Sigmoid colon (tissue), 4 donors: ENCODE data around the gene TTC8.

Experiments
- EP300 ChIP-seq, 4 donors: sonication (generic); formaldehyde crosslinking; IDR thresholded peaks; one replicate each; pipeline ENCODE4 v1.6.1; 2017; ENCODE audit warnings: antibody characterized with exemption in 4 of 4
- POLR2A ChIP-seq, 2 donors: fragments of 450-650 bp; IDR thresholded peaks; one replicate each; pipeline ENCODE4 v1.6.1; 2016; ENCODE audit warnings: antibody characterized with exemption in 2 of 2, mild to moderate bottlenecking in 2 of 2, moderate library complexity in 2 of 2
- POLR2AphosphoS5 ChIP-seq, 4 donors: sonication (generic); formaldehyde crosslinking; IDR thresholded peaks; one replicate each; pipeline ENCODE4 v1.6.1; 2017; ENCODE audit warnings: antibody characterized with exemption in 4 of 4
- TF ChIP-seq, protein P1 (sequence below), 4 experiments: fragments of 450-650 bp in 3 of 4; fragments of 200-600 bp in 1 of 4; IDR thresholded peaks; one replicate each; pipeline ENCODE4 v1.5.1; 2016 to 2019; ENCODE audit warnings: antibody characterized with exemption in 4 of 4, mild to moderate bottlenecking in 3 of 4, moderate library complexity in 2 of 4

DNA sequence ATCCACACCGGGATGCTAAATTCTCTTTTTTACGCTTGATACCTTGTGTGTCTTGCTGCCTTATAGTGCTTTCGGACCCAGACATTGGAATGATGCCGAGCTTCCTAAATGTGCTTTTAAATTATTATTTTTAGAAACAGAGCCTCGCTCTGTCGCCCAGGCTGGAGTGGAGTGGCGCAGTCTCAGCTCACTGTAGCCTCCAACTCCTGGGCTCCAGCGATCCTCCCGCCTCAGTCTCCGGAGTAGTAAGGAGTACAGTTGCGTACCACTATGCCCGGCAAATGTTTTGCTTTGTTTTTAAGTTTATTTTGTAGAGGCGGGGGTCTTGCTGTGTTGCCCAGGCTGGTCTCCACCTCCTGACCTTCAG is 31.2 kb upstream of the TTC8 start:
- TF ChIP-seq POLR2A (IDR thresholded peaks at IDR 0.05) (no peak), POLR2AphosphoS5 (IDR thresholded peaks at IDR 0.05) (no peak), EP300 (IDR thresholded peaks at IDR 0.05) (no peak)
- TF ChIP-seq, protein P1, sequence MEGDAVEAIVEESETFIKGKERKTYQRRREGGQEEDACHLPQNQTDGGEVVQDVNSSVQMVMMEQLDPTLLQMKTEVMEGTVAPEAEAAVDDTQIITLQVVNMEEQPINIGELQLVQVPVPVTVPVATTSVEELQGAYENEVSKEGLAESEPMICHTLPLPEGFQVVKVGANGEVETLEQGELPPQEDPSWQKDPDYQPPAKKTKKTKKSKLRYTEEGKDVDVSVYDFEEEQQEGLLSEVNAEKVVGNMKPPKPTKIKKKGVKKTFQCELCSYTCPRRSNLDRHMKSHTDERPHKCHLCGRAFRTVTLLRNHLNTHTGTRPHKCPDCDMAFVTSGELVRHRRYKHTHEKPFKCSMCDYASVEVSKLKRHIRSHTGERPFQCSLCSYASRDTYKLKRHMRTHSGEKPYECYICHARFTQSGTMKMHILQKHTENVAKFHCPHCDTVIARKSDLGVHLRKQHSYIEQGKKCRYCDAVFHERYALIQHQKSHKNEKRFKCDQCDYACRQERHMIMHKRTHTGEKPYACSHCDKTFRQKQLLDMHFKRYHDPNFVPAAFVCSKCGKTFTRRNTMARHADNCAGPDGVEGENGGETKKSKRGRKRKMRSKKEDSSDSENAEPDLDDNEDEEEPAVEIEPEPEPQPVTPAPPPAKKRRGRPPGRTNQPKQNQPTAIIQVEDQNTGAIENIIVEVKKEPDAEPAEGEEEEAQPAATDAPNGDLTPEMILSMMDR (IDR thresholded peaks at IDR 0.05) = no peak
